ENCODE results near the gene BOLA2B. TPM values are rescaled to one million over a fixed set of nuclear protein-coding genes. Genes with fewer than 3 reads are reported as not detected.
"Not testable (repeated sequence)": the region's sequence is repeated elsewhere in the genome, so short reads cannot be mapped to it uniquely, and the experiment has no call there.

BOLA2B gene
- 100 to 1,000 TPM in 1 of 2 donors, 10 to 100 TPM in 1; 59.3 to 101 TPM for total RNA-seq
- polyA plus RNA-seq (ENCODE audit: insufficient read length in 6 of 6): 10 to 100 TPM; 12.0 to 30.4 (median 22.3) TPM
- long read RNA-seq, donor 1, transcript BOLA2B-201 (3 exons, 1,012 nt): major isoform, 19 of 24 reads
- long read RNA-seq, donor 1, partial matches to known transcripts: 0 of 24 reads
- long read RNA-seq, donor 1, other reads (novel, unspliced or antisense): 0 of 24 reads
- long read RNA-seq, donor 2, transcript BOLA2B-201 (3 exons, 1,012 nt): major isoform, 20 of 30 reads
- long read RNA-seq, donor 2, transcript BOLA2B-202 (2 exons, 307 nt): minor isoform, 7 of 30 reads
- long read RNA-seq, donor 2, partial matches to known transcripts: 0 of 30 reads
- long read RNA-seq, donor 2, other reads (novel, unspliced or antisense): 0 of 30 reads
- long read RNA-seq, donor 3, transcript BOLA2B-201 (3 exons, 1,012 nt): major isoform, 17 of 19 reads
- long read RNA-seq, donor 3, partial matches to known transcripts: 0 of 19 reads
- long read RNA-seq, donor 3, other reads (novel, unspliced or antisense): 0 of 19 reads
- long read RNA-seq, donor 4, transcript BOLA2B-201 (3 exons, 1,012 nt): major isoform, 43 of 48 reads
- long read RNA-seq, donor 4, partial matches to known transcripts: 0 of 48 reads
- long read RNA-seq, donor 4, other reads (novel, unspliced or antisense): 1 of 48 reads
- long read RNA-seq, donor 5, transcript BOLA2B-201 (3 exons, 1,012 nt): major isoform, 12 of 16 reads
- long read RNA-seq, donor 5, partial matches to known transcripts: 0 of 16 reads
- long read RNA-seq, donor 5, other reads (novel, unspliced or antisense): 0 of 16 reads
- long read RNA-seq, donor 6, transcript BOLA2B-201 (3 exons, 1,012 nt): major isoform, 25 of 31 reads
- long read RNA-seq, donor 6, partial matches to known transcripts: 0 of 31 reads
- long read RNA-seq, donor 6, other reads (novel, unspliced or antisense): 0 of 31 reads
- long read RNA-seq, donor 7, transcript BOLA2B-201 (3 exons, 1,012 nt): major isoform, 14 of 33 reads
- long read RNA-seq, donor 7, partial matches to known transcripts: 8 of 33 reads
- long read RNA-seq, donor 7, other reads (novel, unspliced or antisense): 9 of 33 reads
- long read RNA-seq, donor 8, transcript BOLA2B-201 (3 exons, 1,012 nt): major isoform, 8 of 29 reads
- long read RNA-seq, donor 8, partial matches to known transcripts: 16 of 29 reads
- long read RNA-seq, donor 8, other reads (novel, unspliced or antisense): 0 of 29 reads
- long read RNA-seq, donor 9: 0 reads
- long read RNA-seq, donor 10, transcript BOLA2B-201 (3 exons, 1,012 nt): major isoform, 35 of 42 reads
- long read RNA-seq, donor 10, partial matches to known transcripts: 0 of 42 reads
- long read RNA-seq, donor 10, other reads (novel, unspliced or antisense): 1 of 42 reads
- long read RNA-seq, donor 11: 0 reads
- long read RNA-seq, donor 12, transcript BOLA2B-201 (3 exons, 1,012 nt): major isoform, 11 of 13 reads
- long read RNA-seq, donor 12, partial matches to known transcripts: 0 of 13 reads
- long read RNA-seq, donor 12, other reads (novel, unspliced or antisense): 0 of 13 reads

GRCh38 chr16:30193615-30194014, at the start of gene BOLA2B, which contains the start of gene SLX1A:
Gene BOLA2B, minus strand, starts transcription at chr16:30193666. Its CDS starts 71 bp downstream, at chr16:30193595.
Gene SLX1A, plus strand, starts transcription at chr16:30193875. Its CDS starts 210 bp downstream, at chr16:30194085.
- H3K4me1 ChIP-seq; H3K27me3 ChIP-seq; H3K27ac ChIP-seq; H3K9me3 ChIP-seq; DNase-seq; H3K36me3 ChIP-seq; intact Hi-C loops (cut with DNase I): not testable (repeated sequence)
- peak within 1 kb of the TSS; percentile 40 to 44 for H3K4me3 ChIP-seq
- ATAC-seq: peak; percentile 95

- H3K27me3 ChIP-seq; H3K4me1 ChIP-seq; H3K9me3 ChIP-seq; ATAC-seq; intact Hi-C loops (cut with DNase I); H3K27ac ChIP-seq; H3K4me3 ChIP-seq; H3K36me3 ChIP-seq: not testable (repeated sequence)
- peak in 1 of 4 donors; percentile 8 for DNase-seq
Observed at GRCh38 chr16:30217082-30217481, 23.6 kb upstream of the BOLA2B start.

- DNase-seq; H3K4me1 ChIP-seq; H3K27ac ChIP-seq; intact Hi-C loops (cut with DNase I); ATAC-seq; H3K27me3 ChIP-seq; H3K9me3 ChIP-seq; H3K36me3 ChIP-seq; H3K4me3 ChIP-seq: not testable (repeated sequence)
Observed at GRCh38 chr16:30211414-30211813, 17.9 kb upstream of the BOLA2B start.

GRCh38 chr16:30209032-30209431, 15.6 kb upstream of the BOLA2B start:
- H3K4me3 ChIP-seq; H3K27me3 ChIP-seq; intact Hi-C loops (cut with DNase I); H3K27ac ChIP-seq; H3K36me3 ChIP-seq; H3K4me1 ChIP-seq; H3K9me3 ChIP-seq: not testable (repeated sequence)
- DNase-seq (peak in 1 of 4 donors; percentile 46), ATAC-seq (peak; percentile 54)

GRCh38 chr16:30207063-30207704, 13.7 kb upstream of the BOLA2B start:
- H3K27ac ChIP-seq; H3K4me3 ChIP-seq; H3K4me1 ChIP-seq; H3K36me3 ChIP-seq; intact Hi-C loops (cut with DNase I); H3K9me3 ChIP-seq; H3K27me3 ChIP-seq: not testable (repeated sequence)
- ATAC-seq (peak; percentile 68), DNase-seq (peak in 1 of 4 donors; percentile 32)

- H3K4me3 ChIP-seq: peak overlapping the region; percentile 39 to 46
- intact Hi-C loops (cut with DNase I); H3K36me3 ChIP-seq; H3K9me3 ChIP-seq; H3K27ac ChIP-seq; H3K27me3 ChIP-seq; DNase-seq; H3K4me1 ChIP-seq: not testable (repeated sequence)
- ATAC-seq: peak; percentile 44
Observed at GRCh38 chr16:30206252-30206651, 12.8 kb upstream of the BOLA2B start.

- peak in 2 of 4 donors; percentile 32 to 74 for DNase-seq
- H3K4me1 ChIP-seq; H3K27me3 ChIP-seq; H3K36me3 ChIP-seq; H3K27ac ChIP-seq; H3K9me3 ChIP-seq; intact Hi-C loops (cut with DNase I): not testable (repeated sequence)
- ATAC-seq: peak; percentile 70
- peak overlapping the region; percentile 39 to 46 for H3K4me3 ChIP-seq
Observed at GRCh38 chr16:30205541-30206236, 12.2 kb upstream of the BOLA2B start.

- H3K4me3 ChIP-seq; H3K9me3 ChIP-seq; H3K4me1 ChIP-seq; intact Hi-C loops (cut with DNase I); H3K36me3 ChIP-seq; H3K27me3 ChIP-seq; H3K27ac ChIP-seq; DNase-seq: not testable (repeated sequence)
- ATAC-seq: peak; percentile 76
Observed at GRCh38 chr16:30199608-30200343, 6.3 kb upstream of the BOLA2B start.

- H3K4me1 ChIP-seq; H3K36me3 ChIP-seq; intact Hi-C loops (cut with DNase I); DNase-seq; H3K27me3 ChIP-seq; H3K9me3 ChIP-seq; H3K27ac ChIP-seq; H3K4me3 ChIP-seq: not testable (repeated sequence)
- peak; percentile 75 for ATAC-seq
Observed at GRCh38 chr16:30199049-30199448, 5.6 kb upstream of the BOLA2B start, which contains the start of gene SULT1A3. Gene SULT1A3, plus strand, starts transcription at chr16:30199255. Its CDS starts 1,474 bp downstream, at chr16:30200729.

- H3K27me3 ChIP-seq; H3K4me1 ChIP-seq; H3K36me3 ChIP-seq; ATAC-seq; DNase-seq; H3K27ac ChIP-seq; H3K9me3 ChIP-seq; H3K4me3 ChIP-seq; intact Hi-C loops (cut with DNase I): not testable (repeated sequence)
Observed at GRCh38 chr16:30197001-30197400, 3.5 kb upstream of the BOLA2B start.
